Renal pelvis (tissue), 12 donors: ENCODE measurements around the gene POMGNT1. TPM values are rescaled to one million over a fixed set of nuclear protein-coding genes. Genes with fewer than 3 reads are reported as not detected.
"Not testable (repeated sequence)": the region's sequence is repeated elsewhere in the genome, so short reads cannot be mapped to it uniquely, and the experiment has no call there.

Source experiments
- DNase-seq: peaks from one replicate; pipeline ENCODE4 v3.0.0-alpha.2; 2013
- long read RNA-seq, 16 experiments: transcript quantifications; one replicate each; lab custom pipeline, GENCODE V29; 2026
- polyA plus RNA-seq, 3 donors: library from polyadenylated mRNA; unstranded; fragments of 120-200 nt; gene quantifications; one replicate each; pipeline ENCODE4 v1.2.1, GENCODE V29; 2013; ENCODE audit not compliant: insufficient read length in 3 of 3

POMGNT1 gene
- 100 to 1,000 TPM in 1 of 3 donors, 10 to 100 TPM in 2; 79.1 to 100 (median 86.2) TPM for polyA plus RNA-seq
- long read RNA-seq, donor 1, transcript POMGNT1-201 (22 exons, 2,728 nt) = major isoform, 10 of 15 reads
- long read RNA-seq, donor 1, partial matches to known transcripts = 0 of 15 reads
- long read RNA-seq, donor 1, other reads (novel, unspliced or antisense) = 5 of 15 reads
- long read RNA-seq, donor 2, transcript POMGNT1-201 (22 exons, 2,728 nt) = major isoform, 11 of 11 reads
- long read RNA-seq, donor 2, partial matches to known transcripts = 0 of 11 reads
- long read RNA-seq, donor 2, other reads (novel, unspliced or antisense) = 0 of 11 reads
- long read RNA-seq, donor 3, transcript POMGNT1-201 (22 exons, 2,728 nt) = major isoform, 10 of 11 reads
- long read RNA-seq, donor 3, partial matches to known transcripts = 0 of 11 reads
- long read RNA-seq, donor 3, other reads (novel, unspliced or antisense) = 0 of 11 reads
- long read RNA-seq, donor 4, transcript POMGNT1-201 (22 exons, 2,728 nt) = major isoform, 7 of 7 reads
- long read RNA-seq, donor 4, partial matches to known transcripts = 0 of 7 reads
- long read RNA-seq, donor 4, other reads (novel, unspliced or antisense) = 0 of 7 reads
- long read RNA-seq, donor 5, transcript POMGNT1-201 (22 exons, 2,728 nt) = major isoform, 7 of 7 reads
- long read RNA-seq, donor 5, partial matches to known transcripts = 0 of 7 reads
- long read RNA-seq, donor 5, other reads (novel, unspliced or antisense) = 0 of 7 reads
- long read RNA-seq, donor 6, transcript POMGNT1-201 (22 exons, 2,728 nt) = major isoform, 8 of 18 reads
- long read RNA-seq, donor 6, partial matches to known transcripts = 9 of 18 reads
- long read RNA-seq, donor 6, other reads (novel, unspliced or antisense) = 0 of 18 reads
- long read RNA-seq, donor 7, transcript POMGNT1-201 (22 exons, 2,728 nt) = major isoform, 13 of 19 reads
- long read RNA-seq, donor 7, partial matches to known transcripts = 5 of 19 reads
- long read RNA-seq, donor 7, other reads (novel, unspliced or antisense) = 0 of 19 reads
- long read RNA-seq, donor 8, partial matches to known transcripts = 0 of 3 reads
- long read RNA-seq, donor 8, other reads (novel, unspliced or antisense) = 0 of 3 reads
- long read RNA-seq, donor 9, transcript POMGNT1-201 (22 exons, 2,728 nt) = major isoform, 8 of 8 reads
- long read RNA-seq, donor 9, partial matches to known transcripts = 0 of 8 reads
- long read RNA-seq, donor 9, other reads (novel, unspliced or antisense) = 0 of 8 reads
- long read RNA-seq, donor 10, transcript POMGNT1-201 (22 exons, 2,728 nt) = major isoform, 6 of 13 reads
- long read RNA-seq, donor 10, partial matches to known transcripts = 5 of 13 reads
- long read RNA-seq, donor 10, other reads (novel, unspliced or antisense) = 0 of 13 reads
- long read RNA-seq, donor 11, partial matches to known transcripts = 0 of 3 reads
- long read RNA-seq, donor 11, other reads (novel, unspliced or antisense) = 0 of 3 reads
- long read RNA-seq, donor 12, transcript POMGNT1-201 (22 exons, 2,728 nt) = major isoform, 13 of 13 reads
- long read RNA-seq, donor 12, partial matches to known transcripts = 0 of 13 reads
- long read RNA-seq, donor 12, other reads (novel, unspliced or antisense) = 0 of 13 reads
- long read RNA-seq, donor 13, partial matches to known transcripts = 0 of 3 reads
- long read RNA-seq, donor 13, other reads (novel, unspliced or antisense) = 0 of 3 reads
- long read RNA-seq, donor 14 = 0 reads
- long read RNA-seq, donor 15, transcript POMGNT1-201 (22 exons, 2,728 nt) = major isoform, 16 of 23 reads
- long read RNA-seq, donor 15, partial matches to known transcripts = 5 of 23 reads
- long read RNA-seq, donor 15, other reads (novel, unspliced or antisense) = 0 of 23 reads
- long read RNA-seq, donor 16, transcript POMGNT1-201 (22 exons, 2,728 nt) = major isoform, 18 of 25 reads
- long read RNA-seq, donor 16, partial matches to known transcripts = 7 of 25 reads
- long read RNA-seq, donor 16, other reads (novel, unspliced or antisense) = 0 of 25 reads

DNA sequence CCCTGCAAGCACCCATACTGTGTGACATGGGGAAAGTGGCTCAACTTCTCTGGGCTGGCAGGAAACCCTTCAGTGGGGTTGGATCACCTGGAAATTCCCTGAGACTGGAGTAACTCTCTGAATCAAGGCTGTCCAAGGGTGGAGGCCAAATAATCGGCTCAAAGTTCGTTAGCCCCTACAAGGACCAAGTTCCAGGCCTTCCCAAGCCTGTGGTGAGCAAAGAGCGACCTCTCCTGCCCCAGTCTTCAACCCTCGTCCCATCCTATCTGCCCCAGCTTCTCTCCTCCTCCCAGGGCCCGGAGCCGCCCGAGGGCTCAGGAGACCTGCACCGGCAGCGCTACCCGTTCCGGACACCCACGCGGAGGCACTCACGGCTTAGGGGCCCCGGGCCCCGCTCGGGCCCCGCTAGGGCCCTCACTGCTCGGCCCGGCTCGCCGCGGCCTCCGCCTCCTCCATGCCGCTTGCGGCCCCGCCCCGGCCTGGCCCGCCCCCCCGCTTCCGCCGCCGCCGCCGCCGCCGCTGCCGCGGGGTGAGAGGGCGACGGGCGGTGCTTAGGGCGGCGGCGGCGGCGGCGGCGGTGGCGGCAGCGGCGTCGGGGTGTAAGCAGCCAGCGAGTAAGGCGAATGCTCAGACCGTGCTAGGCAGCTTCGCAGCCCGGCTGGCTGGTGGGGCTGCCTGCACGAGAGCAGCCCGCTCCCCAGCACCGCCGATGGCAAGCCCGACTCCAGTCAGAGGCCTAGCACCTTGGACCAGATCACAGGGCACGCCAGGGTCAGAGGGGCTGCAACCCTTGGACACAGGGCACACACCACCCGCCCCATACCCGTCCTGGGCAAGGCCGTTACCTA, at the start of gene POMGNT1:
POMGNT1 (minus strand) TSS at position 471 of the 848 bp plus-strand sequence. CDS start 613 bp downstream, outside the sequence.
- DNase-seq = peak; percentile 67

- peak; percentile 98 for DNase-seq
Measured at GRCh38 chr1:46247436-46248121, 49.3 kb upstream of the POMGNT1 start, which contains the start of gene RAD54L. Gene RAD54L, plus strand, starts transcription at chr1:46247763. Its CDS starts 643 bp downstream, at chr1:46248406.

GRCh38 chr1:46246548-46247435, 48.6 kb upstream of the POMGNT1 start:
- no peak for DNase-seq

DNA sequence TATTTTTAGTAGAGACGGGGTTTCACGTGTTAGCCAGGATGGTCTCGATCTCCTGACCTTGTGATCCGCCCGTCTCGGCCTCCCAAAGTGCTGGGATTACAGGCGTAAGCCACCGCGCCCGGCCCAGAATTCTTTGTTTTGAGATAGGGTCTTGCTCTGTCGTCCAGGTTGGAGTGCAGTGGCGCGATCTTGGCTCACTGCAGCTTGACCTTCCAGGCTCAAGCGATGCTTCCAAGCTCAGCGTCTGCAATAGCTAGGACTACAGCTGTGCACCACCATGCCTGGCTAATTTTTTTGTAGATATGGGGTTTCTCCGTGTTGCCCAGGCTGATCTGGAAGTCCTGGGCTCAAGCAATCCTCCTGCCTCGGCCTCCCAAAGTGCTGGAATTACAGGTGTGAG, 47.9 kb upstream of the POMGNT1 start:
- not testable (repeated sequence) for DNase-seq

DNA sequence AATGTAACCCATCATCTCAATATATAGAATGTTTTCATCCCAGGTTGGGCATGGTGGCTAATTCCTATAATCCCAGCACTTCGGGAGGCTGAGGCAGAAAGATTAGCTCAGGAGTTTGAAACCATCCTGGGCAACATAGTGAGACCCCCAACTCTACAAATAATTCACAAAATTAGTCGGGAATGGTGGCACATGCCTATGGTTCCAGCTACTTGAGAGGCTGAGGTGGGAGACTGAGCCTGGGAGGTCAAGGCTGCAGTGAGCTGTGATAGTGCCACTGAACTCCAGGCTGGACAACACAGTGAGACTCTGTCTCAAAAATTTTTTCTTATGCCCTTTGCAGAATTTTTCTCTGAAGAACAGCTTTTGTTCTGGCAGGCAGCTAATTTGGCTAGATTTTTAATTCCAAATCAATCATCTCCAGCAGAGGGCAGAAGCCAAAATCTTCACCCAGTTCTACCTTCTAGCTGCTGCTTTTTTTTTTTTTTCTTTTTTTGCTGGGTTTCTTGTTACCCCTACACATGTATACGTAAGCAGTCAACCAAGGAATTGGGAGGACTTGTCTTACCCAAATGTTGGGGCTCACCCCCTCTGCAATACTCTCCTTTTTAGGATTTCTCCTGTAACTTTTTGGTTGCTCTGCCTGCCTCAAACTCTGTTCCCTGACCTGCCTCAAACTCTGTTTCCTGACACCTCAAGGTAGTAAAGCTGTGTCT, 46.6 kb upstream of the POMGNT1 start:
- no peak for DNase-seq

- DNase-seq = not testable (repeated sequence)
Measured at GRCh38 chr1:46243831-46244230, 45.6 kb upstream of the POMGNT1 start.

DNA sequence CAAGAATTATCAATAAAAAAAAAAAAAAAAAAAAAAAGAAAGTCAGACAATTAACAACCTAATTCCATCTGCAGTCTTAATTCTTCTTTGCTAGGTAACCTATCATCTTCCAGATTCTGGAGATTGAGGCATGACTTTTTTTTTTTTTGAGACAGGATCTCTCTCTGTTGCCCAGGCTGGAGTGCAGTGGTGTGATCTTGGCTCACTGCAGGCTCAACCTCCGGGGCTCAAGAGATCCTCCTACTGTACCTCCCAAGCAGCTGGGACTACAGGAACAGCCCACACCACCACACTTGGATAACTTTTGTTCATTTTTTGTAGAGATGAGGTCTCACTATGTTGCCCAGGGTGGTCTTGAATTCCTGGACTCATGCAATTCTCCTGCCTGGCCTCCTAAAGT, 44.7 kb upstream of the POMGNT1 start:
- no peak for DNase-seq

- not testable (repeated sequence) for DNase-seq
Measured at GRCh38 chr1:46241733-46242132, 43.5 kb upstream of the POMGNT1 start.

- DNase-seq = not testable (repeated sequence)
Measured at GRCh38 chr1:46238865-46239264, 40.6 kb upstream of the POMGNT1 start.

DNA sequence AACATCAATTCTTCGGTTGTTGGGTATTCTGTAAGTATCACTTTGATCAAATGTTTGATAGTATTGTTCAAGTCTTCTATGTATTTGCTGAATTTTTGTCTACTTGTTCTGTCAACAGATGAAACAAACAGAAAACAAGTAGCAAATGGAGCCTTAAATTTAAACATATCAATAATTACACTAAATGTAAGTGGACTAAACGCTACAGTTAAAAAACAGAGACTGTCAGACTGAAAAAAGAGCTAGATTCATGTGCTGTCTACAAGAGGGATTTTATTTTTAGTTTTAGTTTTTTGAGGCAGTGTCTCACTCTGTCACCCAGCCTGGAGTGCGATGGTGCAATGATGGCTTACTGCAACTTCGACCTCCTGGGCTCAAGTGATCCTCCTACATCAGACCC, 38.6 kb upstream of the POMGNT1 start:
- DNase-seq = no peak

- not testable (repeated sequence) for DNase-seq
Measured at GRCh38 chr1:46231231-46231630, 33.0 kb upstream of the POMGNT1 start.

DNA sequence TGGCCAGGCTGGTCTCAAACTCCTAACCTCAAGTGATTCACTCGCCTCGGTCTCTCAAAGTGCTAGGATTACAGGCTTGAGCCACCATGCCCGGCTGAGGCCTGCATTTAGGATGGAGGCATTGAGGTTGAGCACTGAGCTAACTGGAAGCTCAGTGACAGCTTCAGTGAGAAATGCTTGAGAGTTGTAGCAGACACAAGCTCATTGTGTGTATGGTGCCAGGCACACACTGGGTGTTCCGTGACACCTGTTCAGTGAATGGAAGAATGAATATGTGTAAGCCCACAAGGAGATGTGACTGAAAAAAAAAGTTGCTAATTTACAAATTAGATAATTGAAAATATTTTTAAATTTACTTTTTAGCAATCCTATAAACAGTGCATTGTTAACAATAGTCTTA, 26.7 kb upstream of the POMGNT1 start:
- no peak for DNase-seq

- peak; percentile 79 for DNase-seq
Measured at GRCh38 chr1:46223472-46223943, 25.3 kb upstream of the POMGNT1 start.

GRCh38 chr1:46223055-46223454, 24.8 kb upstream of the POMGNT1 start:
- DNase-seq = not testable (repeated sequence)

- no peak for DNase-seq
Measured at GRCh38 chr1:46221749-46222148, 23.5 kb upstream of the POMGNT1 start.

DNA sequence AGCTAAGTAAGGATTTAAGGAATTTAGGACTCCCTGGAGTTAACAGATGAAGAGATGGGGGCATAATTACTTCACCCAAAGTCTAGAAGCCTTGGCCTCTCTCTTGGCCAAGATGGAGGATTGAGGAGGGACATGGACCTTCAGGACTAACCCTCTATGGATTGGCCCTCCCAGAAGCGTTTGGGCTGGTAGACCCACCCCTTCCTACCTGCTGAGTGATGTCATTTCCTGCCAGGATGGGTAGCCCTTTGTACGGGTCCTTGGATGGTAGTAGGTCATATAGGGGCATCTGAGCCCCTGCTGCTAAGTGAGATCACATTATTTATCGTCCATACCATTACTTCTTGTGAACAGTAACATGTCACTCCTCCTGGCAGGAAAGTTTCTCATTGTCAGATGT, 22.6 kb upstream of the POMGNT1 start:
- no peak for DNase-seq
